OCI-LY7 (cell line): ENCODE data around the gene NDUFV2. TPM values are rescaled to one million over a fixed set of nuclear protein-coding genes. Genes with fewer than 3 reads are reported as not detected.
A peak's percentile ranks its signal among the peaks of the same experiment; 100 is the strongest.

Source experiments
- BruUV-seq: library from RNA; stranded (reverse); fragments of 400-500 nt; replicated peaks from 2 replicates; lab custom pipeline; 2021; lab: Mats Ljungman, UMichigan
- CTCF ChIA-PET: fragments of 300-600 bp; sonication (Branson Sonifier 250); formaldehyde crosslinking; loops from one replicate; lab custom pipeline; 2022; ENCODE audit warnings: antibody characterized with exemption; ENCODE audit not compliant: unreplicated experiment; lab: Charles Lee
- POLR2A ChIA-PET: fragments of 300-600 bp; sonication (Branson Sonifier 250); formaldehyde crosslinking; loops from one replicate; lab custom pipeline; 2022; ENCODE audit warnings: antibody characterized with exemption; lab: Charles Lee
- DNase-seq: peaks from one replicate; pipeline ENCODE4 v3.0.0-alpha.2; 2015; ENCODE audit warnings: low spot score
- H2AFZ ChIP-seq: fragments of 200-600 bp; sonication (generic), shearing (Covaris generic); 2 replicates; pipeline ENCODE4 v1.6.1; 2014; ENCODE audit warnings: mild to moderate bottlenecking, antibody characterized with exemption, low read length, moderate library complexity
- H3K27ac ChIP-seq: fragments of 200-600 bp; sonication (generic); 2 replicates; pipeline ENCODE4 v1.5.1; 2014; ENCODE audit warnings: mixed run types, low read depth, mild to moderate bottlenecking, moderate library complexity, low read length, inconsistent platforms; ENCODE audit not compliant: poor library complexity, severe bottlenecking
- H3K36me3 ChIP-seq: fragments of 200-600 bp; sonication (generic); 2 replicates; pipeline ENCODE4 v1.6.1; 2014; ENCODE audit warnings: mild to moderate bottlenecking, antibody characterized with exemption, low read length, moderate library complexity, mixed read lengths; ENCODE audit not compliant: insufficient read depth
- H3K4me1 ChIP-seq: fragments of 200-600 bp; sonication (generic); 2 replicates; pipeline ENCODE4 v1.5.1; 2014; ENCODE audit warnings: mild to moderate bottlenecking, low read length; ENCODE audit not compliant: insufficient read depth, poor library complexity, severe bottlenecking
- H3K4me2 ChIP-seq: fragments of 200-600 bp; sonication (generic); 2 replicates; pipeline ENCODE4 v1.6.1; 2014; ENCODE audit warnings: mild to moderate bottlenecking, low read length
- H3K4me3 ChIP-seq: fragments of 200-600 bp; sonication (generic); 2 replicates; pipeline ENCODE4 v1.5.1; 2014; ENCODE audit warnings: mild to moderate bottlenecking, low read depth, low read length; ENCODE audit not compliant: poor library complexity, severe bottlenecking
- H3K79me2 ChIP-seq: fragments of 200-600 bp; sonication (generic); 2 replicates; pipeline ENCODE4 v1.6.1; 2016; ENCODE audit warnings: low read depth, mild to moderate bottlenecking, low read length, moderate library complexity, mixed read lengths; ENCODE audit not compliant: insufficient read depth
- H3K9me2 ChIP-seq: fragments of 200-600 bp; sonication (generic); 2 replicates; pipeline ENCODE4 v1.6.1; 2016; ENCODE audit warnings: mild to moderate bottlenecking, low read length, mixed read lengths; ENCODE audit not compliant: insufficient read depth
- H3K9me3 ChIP-seq: fragments of 200-600 bp; sonication (generic); 2 replicates; pipeline ENCODE4 v1.6.1; 2014; ENCODE audit warnings: mild to moderate bottlenecking, mixed run types, low read length, mixed read lengths
- H4K20me1 ChIP-seq: fragments of 200-600 bp; sonication (generic); 2 replicates; pipeline ENCODE4 v1.6.1; 2014; ENCODE audit warnings: mild to moderate bottlenecking, antibody characterized with exemption, low read length, moderate library complexity, mixed read lengths; ENCODE audit not compliant: insufficient read depth
- CTCF ChIP-seq: fragments of 200-600 bp; sonication (generic); conservative IDR thresholded peaks from 2 replicates; pipeline ENCODE4 v1.5.1; 2014; ENCODE audit warnings: mild to moderate bottlenecking, antibody characterized with exemption, low read length, moderate library complexity, mixed read lengths
- EZH2phosphoT487 ChIP-seq: fragments of 200-600 bp; sonication (generic); IDR thresholded peaks from 2 replicates; pipeline ENCODE4 v1.6.1; 2018; ENCODE audit warnings: low read depth, borderline replicate concordance, mild to moderate bottlenecking, mixed run types, antibody characterized with exemption, low read length, moderate library complexity, mixed read lengths
- intact Hi-C: fragments of 100-400 bp; cut with micrococcal nuclease; formaldehyde crosslinking; loops from one replicate; pipeline ENCODE4 v1.10.0; 2022; ENCODE audit not compliant: unreplicated experiment
- total RNA-seq, 2 experiments: library from RNA; depleted of rRNA in 1 of 2; stranded (reverse); fragments of >200 nt in 1 of 2; shearing (Covaris generic) in 1 of 2; gene quantifications; 2 replicates each; pipeline ENCODE4 v1.2.3, GENCODE V29; 2014 to 2022

NDUFV2 gene
- total RNA-seq, 2 experiments from 2014 or later, result 185 to 201 TPM

- intact Hi-C loops, result no loop called here
- H3K9me3 ChIP-seq, result peaks cover 7% of the 10 kb centered on the region; the same call in 1 of the 2 replicates
- peak overlapping the region; percentile 94 for H3K27ac ChIP-seq
Measured at GRCh38 chr18:9070212-9070611, 32.3 kb upstream of the NDUFV2 start.

GRCh38 chr18:9079818-9080528 lies 22.5 kb upstream of the NDUFV2 start:
- H3K9me3 ChIP-seq, result no peaks in the 10 kb centered on the region
- intact Hi-C loops, result no loop called here

More at GRCh38 chr18:9070212-9070611, 32.3 kb upstream of the NDUFV2 start:
- no peak overlapping the region for H3K4me3 ChIP-seq
- H4K20me1 ChIP-seq, result no peaks in the 10 kb centered on the region
- H3K4me2 ChIP-seq, result peak overlapping the region; percentile 54
- TF ChIP-seq CTCF, result no peak
- TF ChIP-seq EZH2phosphoT487, result no peak
- H3K79me2 ChIP-seq, result no peaks in the 10 kb centered on the region
- DNase-seq, result no peak
- BruUV-seq, result no TSS peak
- POLR2A ChIA-PET, result no interaction called here
- CTCF ChIA-PET, result interaction anchor here (0.5 kb wide), 1 partner anchor 264 kb away, joined by 10 read pairs; the partner anchor contains the start of gene TWSG1
- H2AFZ ChIP-seq, result peak overlapping the region; percentile 53; the same call in 1 of the 2 replicates
- no peaks in the 10 kb centered on the region; the same call in 1 of the 2 replicates for H3K36me3 ChIP-seq
- H3K4me1 ChIP-seq, result peaks cover 61% of the 10 kb centered on the region
- H3K9me2 ChIP-seq, result no peaks in the 10 kb centered on the region

More at GRCh38 chr18:9079818-9080528, 22.5 kb upstream of the NDUFV2 start:
- Histone ChIP-seq H3K4me3 (no peak overlapping the region), H3K4me1 (peaks cover 18% of the 10 kb centered on the region), H3K9me2 (no peaks in the 10 kb centered on the region), H3K79me2 (no peaks in the 10 kb centered on the region), H3K4me2 (no peak overlapping the region), H4K20me1 (no peaks in the 10 kb centered on the region), H3K36me3 (no peaks in the 10 kb centered on the region), H2AFZ (no peak overlapping the region), H3K27ac (no peak overlapping the region)
- ChIA-PET POLR2A (interaction anchor here (0.6 to 1.4 kb wide), 2 partner anchors 22 to 100 kb away, joined by 3 read pairs; no protein-coding TSS in a partner anchor), CTCF (no interaction called here)
- no TSS peak for BruUV-seq
- no peak for DNase-seq
- TF ChIP-seq EZH2phosphoT487 (no peak), CTCF (no peak)
